Kasumi-1 (cell line): ENCODE measurements around the gene CTSA.
A peak's percentile ranks its signal among the peaks of the same experiment; 100 is the strongest.
"Not testable (repeated sequence)": the region's sequence is repeated elsewhere in the genome, so short reads cannot be mapped to it uniquely, and the experiment has no call there.

Source experiments
- DNase-seq, 2 experiments: peaks; one replicate each; lab custom pipeline; 2025; lab: John Stamatoyannopoulos, UW

Gene CTSA

DNA sequence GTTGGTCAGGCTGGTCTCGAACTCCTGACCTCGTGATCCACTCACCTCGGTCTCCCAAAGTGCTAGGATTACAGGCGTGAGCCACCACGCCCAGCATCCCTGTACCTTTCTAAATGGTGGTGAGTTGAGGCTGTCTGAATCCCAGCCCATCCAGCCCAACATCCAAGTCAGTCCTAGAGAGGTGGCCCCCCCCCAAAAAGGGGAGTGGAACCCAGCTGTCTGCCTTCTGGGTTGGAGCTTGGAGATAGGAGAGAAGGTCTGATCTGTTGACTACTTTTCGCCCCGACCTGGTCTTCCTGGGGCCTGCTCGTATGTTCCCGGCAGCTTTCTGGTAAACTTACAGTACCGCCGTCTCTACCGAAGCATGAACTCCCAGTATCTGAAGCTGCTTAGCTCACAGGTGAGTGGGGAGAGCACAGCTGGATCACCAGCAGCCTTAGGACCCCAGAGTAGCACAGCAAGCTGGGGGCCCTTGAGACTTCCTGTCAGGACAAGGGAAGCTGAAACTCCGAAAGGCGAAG lies 5.6 kb downstream of the CTSA start:
- no peak for DNase-seq

DNA sequence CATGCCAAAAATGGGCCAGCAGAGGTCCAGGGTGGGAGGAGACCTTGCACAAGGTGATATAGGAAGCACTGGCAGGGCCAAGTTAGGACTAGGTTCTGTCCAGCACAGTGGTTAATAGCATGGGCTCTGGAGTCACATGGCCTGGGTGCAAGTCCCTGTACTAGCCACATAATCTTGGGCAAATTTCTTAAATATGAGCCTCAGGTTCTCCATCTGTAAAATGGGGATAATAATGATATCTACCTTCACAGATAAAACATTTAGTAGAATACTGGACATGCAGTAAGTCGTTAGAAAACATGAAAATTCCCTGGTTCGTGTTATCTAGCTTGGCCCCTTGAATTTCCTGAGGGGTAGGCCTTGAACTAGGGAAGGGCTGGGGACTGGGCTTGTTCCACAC lies 6.2 kb downstream of the CTSA start:
- DNase-seq: no peak

DNA sequence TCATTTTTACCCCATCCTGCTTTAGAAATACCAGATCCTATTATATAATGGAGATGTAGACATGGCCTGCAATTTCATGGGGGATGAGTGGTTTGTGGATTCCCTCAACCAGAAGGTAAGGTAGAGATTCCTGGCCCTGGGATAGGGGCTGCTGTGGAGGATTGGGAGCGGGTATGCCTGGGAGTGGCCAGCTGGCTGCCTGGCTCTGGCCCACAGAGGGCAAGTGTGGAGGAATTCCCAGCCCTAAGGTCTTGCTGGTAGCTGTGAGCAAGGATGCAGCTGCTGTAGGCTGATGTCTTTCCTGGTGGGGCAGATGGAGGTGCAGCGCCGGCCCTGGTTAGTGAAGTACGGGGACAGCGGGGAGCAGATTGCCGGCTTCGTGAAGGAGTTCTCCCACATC lies 6.6 kb downstream of the CTSA start:
- no peak for DNase-seq

DNA sequence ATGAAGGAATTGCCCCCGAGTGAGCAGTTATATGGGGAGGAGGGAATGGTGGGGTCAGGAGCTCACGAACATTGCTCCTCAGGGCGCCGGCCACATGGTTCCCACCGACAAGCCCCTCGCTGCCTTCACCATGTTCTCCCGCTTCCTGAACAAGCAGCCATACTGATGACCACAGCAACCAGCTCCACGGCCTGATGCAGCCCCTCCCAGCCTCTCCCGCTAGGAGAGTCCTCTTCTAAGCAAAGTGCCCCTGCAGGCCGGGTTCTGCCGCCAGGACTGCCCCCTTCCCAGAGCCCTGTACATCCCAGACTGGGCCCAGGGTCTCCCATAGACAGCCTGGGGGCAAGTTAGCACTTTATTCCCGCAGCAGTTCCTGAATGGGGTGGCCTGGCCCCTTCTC lies 7.2 kb downstream of the CTSA start:
- DNase-seq: no peak

DNA sequence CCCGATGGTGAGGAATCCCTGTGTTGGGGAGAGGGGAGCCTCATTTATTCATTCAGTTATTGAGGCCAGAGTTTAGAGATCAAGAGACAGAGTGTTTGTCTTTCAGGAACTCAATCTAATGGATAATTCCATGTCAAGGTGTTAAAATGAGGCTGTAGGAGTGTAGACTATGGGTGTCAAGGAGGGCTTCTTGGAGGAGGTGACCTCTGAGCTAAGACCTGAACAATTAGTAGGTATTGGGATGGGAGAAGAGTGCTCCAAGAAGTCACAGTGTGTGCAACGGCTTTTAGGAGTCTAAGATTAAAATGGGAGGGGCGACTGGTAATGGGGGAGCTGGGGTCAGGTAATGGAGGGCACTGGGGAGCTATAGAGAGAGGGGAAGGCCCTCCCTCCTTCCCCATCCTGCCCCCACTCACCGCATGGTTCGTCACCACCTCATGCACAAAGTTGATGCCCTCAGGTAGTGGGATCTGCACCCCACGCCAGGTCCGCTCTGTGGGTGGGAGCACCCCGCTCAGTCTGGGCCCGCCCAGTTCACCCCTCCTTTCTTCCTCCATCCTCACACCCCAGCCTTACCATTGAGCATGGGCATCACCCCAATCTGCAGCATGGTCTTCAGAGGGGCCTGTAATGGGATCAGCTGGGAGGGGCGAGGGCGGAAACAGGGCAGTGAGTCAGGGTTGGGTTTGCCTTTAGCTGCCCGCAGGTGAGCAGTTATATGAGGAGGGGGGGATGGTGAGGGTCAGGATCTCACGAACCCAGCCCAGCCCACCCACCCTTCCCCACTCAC lies 8.1 kb downstream of the CTSA start:
- no peak for DNase-seq

DNA sequence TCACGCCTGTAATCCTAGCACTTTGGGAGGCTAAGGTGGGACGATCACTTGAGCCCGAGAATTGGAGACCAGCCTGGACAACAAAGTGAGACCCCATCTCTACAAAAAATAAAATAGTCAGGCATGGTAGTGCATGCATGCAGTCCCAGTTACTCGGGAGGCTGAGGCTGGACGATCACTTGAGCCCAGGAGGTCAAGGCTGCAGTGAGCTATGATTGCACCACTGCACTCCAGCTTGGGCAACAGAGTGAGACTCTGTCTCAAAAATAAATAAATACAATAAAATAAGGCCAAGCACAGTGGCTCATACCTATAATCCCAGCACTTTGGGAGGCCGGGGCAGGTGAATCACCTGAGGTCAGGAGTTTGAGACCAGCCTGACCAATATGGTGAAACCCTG lies 10.2 kb downstream of the CTSA start:
- DNase-seq: not testable (repeated sequence)

DNA sequence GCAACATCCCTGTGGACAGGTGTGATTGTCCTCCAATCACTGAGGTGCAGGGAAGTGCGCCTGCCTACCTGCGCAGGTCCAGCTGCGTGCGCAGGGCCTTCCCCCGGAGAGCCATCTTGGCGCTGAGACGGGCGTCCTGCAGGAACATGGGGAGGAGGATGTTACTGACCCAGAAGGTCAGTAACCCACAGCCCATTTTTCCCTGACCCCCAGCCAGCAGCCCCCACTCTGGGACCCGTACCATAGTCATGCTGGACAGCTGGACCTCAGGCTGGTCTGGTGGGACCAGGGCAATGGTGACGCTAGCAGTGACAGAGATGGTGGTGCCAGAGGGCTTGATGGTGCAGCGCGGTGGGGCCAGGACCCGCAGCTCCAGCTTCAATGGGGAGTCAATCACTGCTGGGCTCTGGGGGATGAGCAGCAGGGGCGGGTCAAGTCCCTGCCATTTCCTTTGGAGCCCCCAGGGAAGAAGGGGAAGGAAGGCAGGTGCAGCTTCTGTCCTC lies 11.1 kb downstream of the CTSA start:
- DNase-seq: no peak

DNA sequence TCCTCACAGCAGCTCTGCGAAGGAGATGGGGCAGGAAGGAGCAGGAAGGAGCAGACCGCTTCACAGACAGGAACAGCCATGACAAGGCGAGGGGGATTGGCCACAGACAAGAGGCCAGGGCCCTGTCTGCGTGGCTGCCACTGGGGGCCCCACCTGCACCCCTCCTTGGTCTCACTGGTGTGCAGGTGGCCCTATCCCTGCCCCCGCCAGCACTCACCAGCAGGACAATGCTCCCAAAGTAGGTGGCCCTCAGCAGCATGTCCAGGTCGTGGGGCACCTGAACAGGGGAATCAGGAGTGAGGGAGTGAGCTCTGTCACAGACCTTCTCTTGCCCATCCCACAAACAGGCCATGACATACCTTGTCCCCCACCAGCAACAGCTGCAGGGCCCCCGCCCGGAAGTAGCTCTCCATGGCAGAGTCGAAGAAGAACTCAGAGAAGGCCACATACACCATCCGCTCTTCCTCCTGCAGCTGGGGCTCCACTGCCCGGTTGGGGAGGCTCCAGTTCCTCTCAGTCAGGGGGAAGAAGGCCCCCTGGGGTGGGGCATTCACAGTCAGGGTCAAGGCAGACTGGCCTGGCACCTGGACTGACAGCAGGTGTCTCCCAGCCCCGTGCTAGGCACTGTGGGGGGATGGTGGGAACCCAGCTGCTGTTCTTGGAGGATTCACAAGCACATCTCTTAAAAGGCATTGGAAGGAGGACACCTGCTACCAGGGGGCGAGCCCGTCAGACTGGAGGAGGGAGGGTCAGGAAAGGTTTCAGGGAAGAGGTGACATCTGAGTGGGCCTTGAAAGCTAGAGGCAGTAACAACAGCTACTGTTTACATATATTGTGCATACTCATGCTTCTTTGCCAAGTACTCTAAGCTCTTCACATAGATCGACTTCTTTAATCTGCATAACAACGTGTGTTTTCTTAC lies 13.7 kb downstream of the CTSA start:
- DNase-seq: no peak

DNA sequence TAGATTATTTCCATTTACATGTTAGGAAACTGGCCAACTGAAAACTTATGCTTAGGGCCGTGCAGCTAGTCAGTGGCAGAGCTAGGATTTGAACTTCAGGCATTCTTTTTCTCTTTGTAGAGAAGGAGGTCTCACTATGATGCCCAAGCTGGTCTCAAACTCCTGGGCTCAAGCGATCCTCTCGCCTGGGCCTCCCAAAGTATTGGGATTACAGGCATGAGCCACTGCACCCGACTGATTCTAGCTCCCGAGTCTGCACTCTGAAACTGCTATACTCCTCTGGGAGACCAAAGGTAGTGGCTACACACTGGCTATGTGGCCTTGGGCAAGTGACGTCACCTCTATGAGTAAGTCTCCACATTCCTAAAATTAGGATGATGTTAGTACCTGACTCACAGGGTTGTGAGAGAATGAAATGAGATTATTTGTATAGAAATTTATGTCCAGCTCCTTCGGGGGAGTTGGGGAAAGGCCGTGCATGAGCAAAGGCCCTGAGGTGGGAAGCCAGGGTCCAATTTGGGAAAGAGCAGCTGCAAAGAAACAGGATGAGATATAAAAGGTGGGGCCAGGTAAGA lies 14.5 kb downstream of the CTSA start:
- DNase-seq: no peak

DNA sequence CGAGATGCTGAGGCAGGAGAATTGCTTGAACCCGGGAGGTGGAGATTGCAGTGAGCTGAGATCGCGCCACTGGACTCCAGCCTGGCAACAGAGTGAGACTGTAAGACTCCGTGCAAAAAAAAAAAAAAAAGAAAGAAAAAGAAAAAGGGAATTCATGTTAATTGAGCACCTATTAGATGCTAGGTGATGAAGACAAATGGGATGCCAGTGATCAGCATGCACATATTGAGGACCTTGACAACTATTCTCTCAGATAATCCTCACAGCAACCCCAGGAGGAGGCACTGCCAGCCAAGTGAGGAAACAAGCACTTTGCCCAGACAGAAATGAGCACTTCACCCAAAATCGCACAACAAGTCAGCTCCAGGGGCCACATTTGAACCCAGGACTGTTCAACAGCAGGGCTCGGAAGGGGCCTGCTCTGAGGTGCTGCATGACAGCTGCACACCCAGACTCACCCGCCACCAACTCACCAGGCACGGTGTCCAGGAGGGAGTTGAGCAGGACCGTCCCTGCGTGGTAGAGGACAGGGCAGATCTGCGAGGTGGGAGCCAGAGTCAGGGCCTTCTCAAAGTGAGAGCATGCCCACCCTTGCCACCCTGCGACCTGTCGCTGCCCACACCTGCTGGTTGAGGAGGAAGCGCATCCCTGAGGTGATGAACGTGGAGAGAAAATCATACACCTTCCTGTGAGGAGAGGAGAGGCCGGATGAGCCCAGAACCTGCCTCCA lies 16.2 kb downstream of the CTSA start:
- no peak for DNase-seq

DNA sequence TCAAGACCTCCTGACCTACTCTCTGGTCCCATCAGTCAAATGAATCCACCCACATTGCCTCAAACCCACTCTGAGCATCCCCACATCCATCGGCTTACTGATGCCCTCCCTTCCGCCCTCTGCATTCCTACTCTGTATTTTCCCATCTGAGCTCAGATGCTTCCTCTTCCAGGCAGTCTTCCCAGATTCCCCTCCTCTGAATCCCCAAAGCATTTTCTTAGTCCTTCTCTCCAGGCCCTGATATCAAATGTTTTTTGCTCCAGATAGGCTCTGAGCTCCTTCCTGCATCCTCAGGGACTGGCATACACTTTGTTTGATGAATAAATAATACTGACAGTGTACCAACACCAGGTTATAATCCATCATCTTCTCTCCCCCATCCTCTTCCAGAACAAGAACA lies 16.9 kb downstream of the CTSA start:
- DNase-seq: no peak

DNA sequence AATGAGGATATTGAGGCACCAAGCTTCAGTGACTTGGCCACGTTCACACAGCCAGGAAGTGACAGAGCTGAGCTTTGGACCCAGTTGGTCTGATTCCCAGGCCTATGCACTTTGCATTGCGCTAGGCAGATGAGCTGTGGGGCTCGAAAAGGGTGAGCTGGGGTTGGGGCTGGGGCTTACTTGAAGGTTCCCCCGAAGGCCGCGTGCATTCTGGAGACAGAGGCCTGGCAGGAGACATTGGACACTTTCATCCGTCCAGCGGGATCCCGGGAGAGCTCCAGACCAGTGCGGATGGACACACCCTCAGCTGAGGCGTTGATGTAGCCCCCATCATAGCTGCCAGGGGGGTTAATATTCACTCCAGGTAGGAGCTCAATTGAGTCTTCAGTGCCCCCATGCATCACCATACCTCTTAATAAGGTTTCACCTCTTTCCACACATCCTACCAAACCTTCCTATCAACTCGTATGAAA lies 18.2 kb downstream of the CTSA start:
- no peak for DNase-seq

DNA sequence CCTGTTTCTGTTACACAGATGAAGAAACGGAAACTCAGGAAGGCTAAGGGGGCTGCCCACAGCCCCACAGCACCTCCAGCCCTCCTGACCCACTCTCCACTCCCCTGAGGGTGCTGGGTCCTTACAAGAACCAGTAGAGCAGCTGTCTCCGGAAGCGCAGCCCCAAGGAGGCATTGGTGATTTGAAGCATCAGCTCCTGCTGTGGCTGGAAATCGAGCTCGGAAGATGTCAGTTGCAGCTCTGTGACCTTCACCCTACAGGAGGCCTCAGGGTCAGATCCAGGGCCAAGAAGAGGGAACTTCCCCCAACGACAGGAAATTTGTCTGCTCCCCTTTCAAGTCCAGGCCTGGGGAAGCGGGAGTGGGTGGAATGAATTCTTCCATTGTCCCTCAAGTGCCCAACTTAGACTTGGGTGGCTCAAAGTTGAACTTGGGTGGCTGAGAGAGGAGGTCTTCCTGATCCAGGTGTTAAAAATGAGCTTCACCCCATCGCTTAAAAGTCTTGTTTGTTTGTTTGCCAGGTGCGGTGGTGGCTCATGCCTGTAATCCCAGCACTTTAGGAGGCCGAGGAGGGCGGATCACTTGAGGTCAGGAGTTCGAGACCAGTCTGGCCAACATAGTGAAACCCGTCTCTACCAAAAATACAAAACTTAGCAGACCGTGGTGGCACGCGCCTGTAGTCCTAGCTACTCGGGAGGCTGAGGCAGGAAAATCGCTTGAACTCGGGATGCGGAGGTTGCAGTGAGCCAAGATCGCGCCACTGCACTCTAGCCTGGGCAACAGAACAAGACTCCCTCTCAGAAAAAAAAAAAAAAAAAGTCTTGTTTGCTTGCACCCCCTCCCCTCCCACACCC lies 18.9 kb downstream of the CTSA start:
- DNase-seq: no peak

DNA sequence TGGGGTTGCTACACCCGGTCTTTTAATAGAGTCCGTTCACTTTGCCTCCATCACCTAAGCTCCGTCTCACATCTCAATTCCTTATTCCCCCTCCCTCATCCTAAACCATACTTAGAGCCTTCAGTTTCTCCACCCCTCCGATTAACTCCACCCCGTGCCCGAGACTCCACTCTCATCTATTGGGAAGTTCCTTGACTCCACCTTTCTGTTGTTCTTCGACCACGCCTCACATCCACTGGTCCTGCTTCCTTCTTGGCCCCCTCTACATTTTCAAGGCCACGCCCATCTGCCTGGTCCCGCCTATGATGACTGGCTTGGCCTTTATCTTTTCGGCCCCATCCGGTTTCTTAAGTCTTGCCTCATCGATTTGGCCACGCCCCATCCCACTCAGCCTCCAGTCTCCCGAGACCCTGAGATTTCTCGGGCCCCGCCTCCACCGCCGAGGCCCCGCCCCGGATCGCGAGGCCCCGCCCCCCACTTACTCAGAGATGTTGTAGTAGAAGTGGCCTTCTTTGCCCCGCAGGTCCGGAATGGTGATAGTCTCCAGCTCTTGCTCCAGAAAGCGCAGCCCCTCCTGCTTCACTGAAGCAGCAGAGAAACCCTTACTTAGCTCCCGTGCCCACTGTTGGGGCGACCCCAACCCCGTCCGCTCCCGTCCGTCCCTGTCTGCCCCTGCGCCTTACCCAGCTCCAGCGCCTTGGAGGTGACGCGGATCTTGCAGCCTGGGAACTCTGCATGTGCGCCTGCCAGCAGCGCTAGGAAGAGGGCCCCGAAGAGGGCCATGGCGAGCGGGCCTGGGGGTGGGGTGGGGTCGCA lies 19.7 kb downstream of the CTSA start:
- peak; percentile 98 to 99 for DNase-seq

DNA sequence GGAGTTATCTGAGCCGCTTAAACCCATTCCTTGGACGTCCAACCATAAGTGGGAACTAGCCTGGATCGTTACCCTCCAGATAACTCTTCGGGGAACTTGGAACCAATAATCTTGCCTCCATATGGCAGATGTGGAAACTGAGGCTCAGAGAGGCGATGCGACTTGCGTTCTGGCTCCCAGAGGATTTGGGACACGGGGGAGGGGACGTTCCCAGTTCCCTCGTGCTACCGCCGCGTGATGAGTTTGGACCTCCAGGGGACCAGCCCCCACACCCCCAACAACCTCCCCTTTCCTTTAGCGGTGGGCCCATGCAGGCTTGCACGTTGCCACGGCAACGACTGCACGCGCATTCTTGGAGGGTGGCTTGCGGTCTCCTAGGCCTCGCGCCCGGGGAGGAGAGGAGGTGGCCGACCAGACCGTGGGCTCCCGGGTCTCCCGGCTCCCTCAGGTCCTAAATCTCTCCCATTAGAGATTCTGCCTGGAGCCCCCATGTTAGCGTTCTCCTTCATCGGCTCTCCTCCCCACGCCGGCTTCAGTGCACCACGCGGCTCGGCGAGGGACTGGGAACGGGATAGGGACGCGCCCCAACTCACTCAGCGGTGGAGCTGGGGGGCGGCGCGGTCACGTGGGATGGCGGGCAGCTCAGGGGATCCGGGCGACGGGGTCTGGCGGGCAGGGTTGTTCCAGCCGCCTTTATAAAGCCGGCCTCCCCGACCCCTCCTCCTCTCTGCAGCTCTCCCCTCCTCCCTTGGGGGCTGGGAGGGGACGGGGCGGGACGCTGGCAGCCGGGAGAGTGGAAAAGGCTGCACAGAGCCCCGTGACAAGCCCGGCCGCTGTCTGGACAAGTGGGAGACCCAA lies 20.6 kb downstream of the CTSA start, which contains the start of gene PLTP:
Gene PLTP (minus strand): TSS at position 670 of the 858 bp plus-strand sequence. CDS start 703 bp downstream, outside the sequence.
- DNase-seq: peak; percentile 28 to 42

DNA sequence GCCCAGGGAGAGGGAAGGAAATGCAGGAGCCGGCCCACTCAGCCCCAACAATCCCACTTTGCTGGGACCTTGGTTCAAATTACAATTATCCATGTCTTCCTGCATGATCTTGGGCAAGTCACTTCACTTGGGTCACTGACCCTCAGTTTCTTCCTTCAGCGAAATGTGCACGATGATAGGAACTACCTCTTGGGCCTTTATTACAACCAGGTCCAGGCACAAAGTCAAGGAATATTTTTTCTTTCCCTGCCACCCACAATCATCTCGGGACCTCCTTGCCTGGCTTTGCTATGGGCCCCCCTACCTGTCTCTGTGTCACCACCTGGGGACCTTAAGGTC lies 21.2 kb downstream of the CTSA start:
- no peak for DNase-seq

DNA sequence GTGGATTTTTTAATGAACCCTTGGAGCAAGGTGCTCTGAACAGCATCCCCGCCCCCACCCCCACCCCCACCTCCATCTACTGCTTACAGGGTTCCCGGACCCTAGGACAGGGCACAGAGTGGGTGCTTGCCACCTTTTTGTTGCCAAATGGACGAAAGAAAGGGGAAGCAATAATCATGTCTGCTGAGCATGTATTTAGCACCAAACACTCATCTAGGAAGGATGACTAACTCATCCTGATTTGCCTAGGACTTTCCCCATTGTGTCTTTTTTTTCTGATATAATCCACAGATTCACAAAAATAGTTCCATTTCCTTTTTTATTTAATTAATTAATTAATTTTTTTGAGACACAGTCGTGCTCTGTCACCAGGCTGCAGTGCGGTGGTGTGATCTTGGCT lies 22.0 kb downstream of the CTSA start:
- DNase-seq: no peak

DNA sequence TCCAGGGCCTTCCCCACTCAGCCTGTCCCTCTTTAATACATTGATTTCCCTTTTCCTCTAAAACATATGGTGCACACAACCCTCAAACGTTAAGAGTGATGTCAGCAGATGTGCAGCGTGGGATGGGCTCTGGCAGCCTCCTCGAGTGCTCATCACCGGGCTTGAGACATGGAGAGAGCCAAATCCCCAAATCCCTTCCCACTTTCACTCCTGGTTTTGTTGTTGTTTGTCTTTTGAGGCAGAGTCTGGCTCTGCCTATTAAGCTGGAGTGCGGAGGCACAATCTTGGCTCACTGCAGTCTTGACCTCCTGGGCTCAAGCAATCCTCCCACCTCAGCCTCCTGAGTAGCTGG lies 26.6 kb downstream of the CTSA start:
- DNase-seq: no peak

DNA sequence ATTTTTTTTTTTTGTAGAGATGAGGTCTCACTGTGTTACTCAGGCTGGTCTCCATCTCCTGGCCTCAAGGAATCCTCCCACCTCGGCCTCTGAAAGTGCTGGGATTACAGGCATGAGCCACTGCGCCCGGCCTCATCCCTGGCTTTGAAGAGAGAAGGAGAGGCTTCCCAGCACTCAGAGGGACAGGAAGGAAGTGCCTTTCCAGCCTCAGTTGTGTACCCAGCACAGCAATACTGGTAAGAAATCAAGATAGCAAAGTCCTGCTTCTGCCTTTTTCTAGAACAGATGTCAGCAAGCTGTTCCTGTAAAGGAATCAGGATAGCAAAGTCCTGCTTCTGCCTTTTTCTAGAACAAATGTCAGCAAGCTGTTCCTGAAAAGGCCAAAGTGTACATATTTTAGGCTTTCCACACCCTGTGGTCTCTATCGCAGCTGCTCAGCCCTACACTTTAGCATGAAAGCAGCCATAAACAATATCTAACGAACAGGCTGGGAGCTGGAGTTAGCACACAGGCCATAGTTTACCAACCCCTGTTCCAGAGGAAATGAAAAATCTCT lies 27.1 kb downstream of the CTSA start:
- no peak for DNase-seq
